Measurements from ENCODE around the gene PPL.

PPL gene

DNA sequence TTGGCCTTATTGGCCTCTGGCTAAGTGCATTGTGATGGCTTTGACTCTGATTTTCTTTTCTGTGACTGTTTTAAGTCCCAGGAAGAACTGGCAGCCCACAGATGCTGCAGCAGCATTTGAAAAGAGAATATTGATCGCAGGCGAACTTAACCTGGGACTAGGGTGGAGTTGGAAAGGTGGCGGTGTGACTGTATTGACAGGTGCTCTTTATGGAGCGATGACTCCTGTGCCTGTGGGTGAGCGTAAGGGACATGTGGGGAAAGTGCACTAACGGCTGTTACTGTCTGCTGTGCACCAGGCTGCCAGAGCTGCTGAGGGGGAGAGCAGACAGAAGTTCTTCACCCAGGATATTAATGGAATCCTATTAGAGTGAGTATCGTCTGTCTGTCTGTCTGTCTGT is 68.4 kb downstream of the PPL start:
- DNase-seq (ENCODE audit: low read depth, low spot score): no peak
- no peak for TF ChIP-seq YY1 (IDR thresholded peaks at IDR 0.05; ENCODE audit: insufficient read depth, insufficient read length)
- TF ChIP-seq ZNF274 (IDR thresholded peaks at IDR 0.05; ENCODE audit: low read depth, low read length): no peak
- no peak for TF ChIP-seq SUZ12 (IDR thresholded peaks at IDR 0.05; ENCODE audit: extremely low read depth, insufficient read depth, insufficient read length)

DNA sequence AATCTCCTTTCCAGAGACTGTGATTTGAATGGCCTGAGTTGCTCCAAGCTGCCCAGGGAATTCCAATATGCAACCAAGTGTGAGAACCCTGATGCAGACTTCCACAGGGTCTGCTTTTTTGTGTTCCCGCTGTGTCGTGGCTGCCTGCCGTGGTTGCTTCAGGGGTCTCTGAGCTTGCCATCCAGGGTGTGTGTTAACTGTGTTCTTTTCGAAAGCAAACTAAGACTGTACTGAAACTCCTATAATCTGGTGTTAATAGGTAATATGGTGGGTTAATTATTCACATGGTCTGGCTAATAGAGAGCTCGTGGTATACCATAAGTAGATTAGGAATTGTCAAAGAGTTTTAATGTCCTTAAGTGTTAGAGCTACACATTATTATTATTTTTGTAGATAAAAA is 68.9 kb downstream of the PPL start:
- Histone ChIP-seq H3K36me3 (ENCODE audit: insufficient read depth, insufficient read length, low read length) (peaks cover 81% of the 10 kb centered on the region), H3K27me3 (ENCODE audit: insufficient read depth, insufficient read length) (no peaks in the 10 kb centered on the region), H3K9me3 (ENCODE audit: insufficient read depth, low read length) (no peaks in the 10 kb centered on the region), H3K4me1 (ENCODE audit: insufficient read depth, insufficient read length) (no peaks in the 10 kb centered on the region), H3K9ac (ENCODE audit: insufficient read length, low read depth) (no peak overlapping the region), H3K4me3 (ENCODE audit: insufficient read length, low read depth) (no peak overlapping the region)
- TF ChIP-seq ZNF274 (IDR thresholded peaks at IDR 0.05; ENCODE audit: low read depth, low read length): no peak
- TF ChIP-seq SUZ12 (IDR thresholded peaks at IDR 0.05; ENCODE audit: extremely low read depth, insufficient read depth, insufficient read length): no peak
- no peak for TF ChIP-seq YY1 (IDR thresholded peaks at IDR 0.05; ENCODE audit: insufficient read depth, insufficient read length)
- no peak for DNase-seq (ENCODE audit: low read depth, low spot score)

More for the DNA sequence above, 68.4 kb downstream of the PPL start:
- Histone ChIP-seq H3K36me3 (ENCODE audit: insufficient read depth, insufficient read length, low read length) (peaks cover 81% of the 10 kb centered on the region), H3K9ac (ENCODE audit: insufficient read length, low read depth) (no peak overlapping the region), H3K27me3 (ENCODE audit: insufficient read depth, insufficient read length) (no peaks in the 10 kb centered on the region), H3K4me1 (ENCODE audit: insufficient read depth, insufficient read length) (no peaks in the 10 kb centered on the region), H3K9me3 (ENCODE audit: insufficient read depth, low read length) (no peaks in the 10 kb centered on the region), H3K4me3 (ENCODE audit: insufficient read length, low read depth) (no peak overlapping the region)

DNA sequence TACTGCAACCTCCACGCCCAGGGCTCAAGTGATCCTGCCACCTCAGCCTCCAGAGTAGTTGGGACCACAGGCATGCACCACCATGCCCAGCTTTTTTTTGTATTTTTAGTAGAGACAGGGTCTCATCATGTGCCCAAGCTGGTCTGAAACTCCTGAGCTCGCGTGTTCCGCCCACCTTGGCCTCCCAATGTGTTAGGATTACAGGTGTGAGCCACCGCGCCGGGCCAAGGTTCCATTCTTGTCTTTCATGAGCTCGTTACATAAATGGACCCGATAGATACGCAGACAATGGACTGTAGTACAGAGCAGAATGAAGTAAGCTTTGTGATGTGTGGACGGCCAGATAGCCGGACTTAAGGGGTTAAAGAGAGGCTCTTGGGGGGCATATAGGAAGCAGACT is 70.4 kb downstream of the PPL start:
- no peaks in the 10 kb centered on the region for H3K4me1 ChIP-seq (ENCODE audit: insufficient read depth, insufficient read length)
- H3K9me3 ChIP-seq (ENCODE audit: insufficient read depth, low read length): no peaks in the 10 kb centered on the region
- no peak overlapping the region for H3K4me3 ChIP-seq (ENCODE audit: insufficient read length, low read depth)
- no peak overlapping the region for H3K9ac ChIP-seq (ENCODE audit: insufficient read length, low read depth)
- H3K36me3 ChIP-seq (ENCODE audit: insufficient read depth, insufficient read length, low read length): peaks cover 84% of the 10 kb centered on the region
- no peaks in the 10 kb centered on the region for H3K27me3 ChIP-seq (ENCODE audit: insufficient read depth, insufficient read length)
- DNase-seq (ENCODE audit: low read depth, low spot score): no peak
- TF ChIP-seq SUZ12 (IDR thresholded peaks at IDR 0.05; ENCODE audit: extremely low read depth, insufficient read depth, insufficient read length) (no peak), ZNF274 (IDR thresholded peaks at IDR 0.05; ENCODE audit: low read depth, low read length) (no peak), YY1 (IDR thresholded peaks at IDR 0.05; ENCODE audit: insufficient read depth, insufficient read length) (no peak)

DNA sequence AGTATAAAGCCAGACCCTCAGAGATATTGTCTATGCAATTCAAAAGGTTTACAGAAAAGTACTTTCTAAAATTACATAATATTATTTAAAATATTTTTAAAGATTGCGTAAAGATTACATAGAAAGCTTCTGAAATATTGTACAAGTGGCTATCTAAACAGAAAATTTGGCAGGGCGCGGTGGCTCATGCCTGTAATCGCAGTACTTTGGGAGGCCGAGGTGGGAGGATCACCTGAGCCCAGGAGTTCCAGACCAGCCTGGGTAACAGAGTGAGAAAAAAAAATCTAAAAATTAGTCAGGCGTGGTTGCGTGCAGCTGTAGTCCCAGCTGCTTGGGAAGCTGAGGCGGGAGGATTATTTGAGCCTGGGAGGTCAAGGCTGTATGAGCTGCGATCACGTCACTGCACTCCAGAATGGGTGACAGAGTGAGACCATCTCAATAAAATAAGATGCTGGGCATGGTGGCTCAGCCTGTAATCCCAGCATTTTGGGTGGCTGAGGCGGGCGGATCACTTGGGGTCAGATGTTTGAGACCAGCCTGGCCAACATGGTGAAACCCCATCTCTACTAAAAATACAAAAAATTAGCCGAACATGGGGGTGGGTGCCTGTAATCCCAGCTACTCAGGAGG is 71.6 kb downstream of the PPL start:
- DNase-seq (ENCODE audit: low read depth, low spot score): no peak
- H3K36me3 ChIP-seq (ENCODE audit: insufficient read depth, insufficient read length, low read length): peaks cover 85% of the 10 kb centered on the region
- TF ChIP-seq YY1 (IDR thresholded peaks at IDR 0.05; ENCODE audit: insufficient read depth, insufficient read length) (no peak), SUZ12 (IDR thresholded peaks at IDR 0.05; ENCODE audit: extremely low read depth, insufficient read depth, insufficient read length) (no peak), ZNF274 (IDR thresholded peaks at IDR 0.05; ENCODE audit: low read depth, low read length) (no peak)
- no peaks in the 10 kb centered on the region for H3K27me3 ChIP-seq (ENCODE audit: insufficient read depth, insufficient read length)
- H3K4me1 ChIP-seq (ENCODE audit: insufficient read depth, insufficient read length): no peaks in the 10 kb centered on the region
- H3K9ac ChIP-seq (ENCODE audit: insufficient read length, low read depth): no peak overlapping the region
- H3K9me3 ChIP-seq (ENCODE audit: insufficient read depth, low read length): no peaks in the 10 kb centered on the region
- H3K4me3 ChIP-seq (ENCODE audit: insufficient read length, low read depth): no peak overlapping the region

DNA sequence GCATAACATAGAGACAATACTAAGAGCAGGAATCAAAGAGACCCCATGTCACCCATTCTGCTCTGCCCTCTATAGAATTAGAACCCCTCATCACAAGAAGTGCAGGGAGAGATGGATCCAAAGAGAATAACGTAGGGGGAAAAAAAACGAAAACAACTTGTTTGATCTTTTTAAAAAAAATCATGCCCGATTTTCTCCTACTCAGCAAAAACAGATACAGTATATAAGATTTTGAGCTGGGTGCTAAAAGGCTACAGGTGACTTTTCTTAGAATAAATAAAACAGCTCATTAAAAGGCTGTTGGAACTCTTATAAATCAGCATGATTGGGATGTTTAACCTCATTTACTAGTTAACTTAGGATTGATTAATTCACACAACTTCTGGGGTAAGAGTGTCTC is 72.2 kb downstream of the PPL start:
- TF ChIP-seq SUZ12 (IDR thresholded peaks at IDR 0.05; ENCODE audit: extremely low read depth, insufficient read depth, insufficient read length): no peak
- TF ChIP-seq ZNF274 (IDR thresholded peaks at IDR 0.05; ENCODE audit: low read depth, low read length): no peak
- no peak for TF ChIP-seq YY1 (IDR thresholded peaks at IDR 0.05; ENCODE audit: insufficient read depth, insufficient read length)
- peaks cover 85% of the 10 kb centered on the region for H3K36me3 ChIP-seq (ENCODE audit: insufficient read depth, insufficient read length, low read length)

DNA sequence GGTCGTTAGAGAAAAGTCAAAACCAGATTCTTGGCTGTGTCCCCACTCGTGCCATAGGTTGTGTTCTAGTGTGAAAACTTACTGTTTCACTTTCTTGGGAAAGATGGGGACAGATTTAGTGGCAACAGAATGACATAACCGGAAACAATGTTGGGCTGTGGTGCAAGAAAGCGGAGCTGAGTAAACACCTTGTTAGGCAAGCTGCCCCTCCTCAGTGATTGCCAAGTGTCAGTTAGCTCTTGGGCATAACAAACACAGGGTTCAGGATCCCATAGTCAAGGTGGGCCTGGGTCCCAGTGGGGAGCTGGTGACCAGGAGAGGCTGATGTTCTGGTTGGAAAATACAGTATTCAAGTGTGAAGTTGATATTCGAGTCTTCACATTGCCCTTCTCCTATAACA is 74.3 kb downstream of the PPL start:
- no peaks in the 10 kb centered on the region for H3K27me3 ChIP-seq (ENCODE audit: insufficient read depth, insufficient read length)
- no peak for DNase-seq (ENCODE audit: low read depth, low spot score)
- TF ChIP-seq YY1 (IDR thresholded peaks at IDR 0.05; ENCODE audit: insufficient read depth, insufficient read length): no peak
- TF ChIP-seq ZNF274 (IDR thresholded peaks at IDR 0.05; ENCODE audit: low read depth, low read length): no peak
- TF ChIP-seq SUZ12 (IDR thresholded peaks at IDR 0.05; ENCODE audit: extremely low read depth, insufficient read depth, insufficient read length): no peak
- no peak overlapping the region for H3K9ac ChIP-seq (ENCODE audit: insufficient read length, low read depth)
- no peak overlapping the region for H3K4me3 ChIP-seq (ENCODE audit: insufficient read length, low read depth)
- no peaks in the 10 kb centered on the region for H3K9me3 ChIP-seq (ENCODE audit: insufficient read depth, low read length)
- H3K36me3 ChIP-seq (ENCODE audit: insufficient read depth, insufficient read length, low read length): peaks cover 86% of the 10 kb centered on the region
- H3K4me1 ChIP-seq (ENCODE audit: insufficient read depth, insufficient read length): peaks cover 3% of the 10 kb centered on the region

More for the DNA sequence above, 72.2 kb downstream of the PPL start:
- no peak overlapping the region for H3K4me3 ChIP-seq (ENCODE audit: insufficient read length, low read depth)
- no peaks in the 10 kb centered on the region for H3K4me1 ChIP-seq (ENCODE audit: insufficient read depth, insufficient read length)
- no peaks in the 10 kb centered on the region for H3K27me3 ChIP-seq (ENCODE audit: insufficient read depth, insufficient read length)
- H3K9me3 ChIP-seq (ENCODE audit: insufficient read depth, low read length): no peaks in the 10 kb centered on the region
- H3K9ac ChIP-seq (ENCODE audit: insufficient read length, low read depth): no peak overlapping the region
- DNase-seq (ENCODE audit: low read depth, low spot score): no peak

DNA sequence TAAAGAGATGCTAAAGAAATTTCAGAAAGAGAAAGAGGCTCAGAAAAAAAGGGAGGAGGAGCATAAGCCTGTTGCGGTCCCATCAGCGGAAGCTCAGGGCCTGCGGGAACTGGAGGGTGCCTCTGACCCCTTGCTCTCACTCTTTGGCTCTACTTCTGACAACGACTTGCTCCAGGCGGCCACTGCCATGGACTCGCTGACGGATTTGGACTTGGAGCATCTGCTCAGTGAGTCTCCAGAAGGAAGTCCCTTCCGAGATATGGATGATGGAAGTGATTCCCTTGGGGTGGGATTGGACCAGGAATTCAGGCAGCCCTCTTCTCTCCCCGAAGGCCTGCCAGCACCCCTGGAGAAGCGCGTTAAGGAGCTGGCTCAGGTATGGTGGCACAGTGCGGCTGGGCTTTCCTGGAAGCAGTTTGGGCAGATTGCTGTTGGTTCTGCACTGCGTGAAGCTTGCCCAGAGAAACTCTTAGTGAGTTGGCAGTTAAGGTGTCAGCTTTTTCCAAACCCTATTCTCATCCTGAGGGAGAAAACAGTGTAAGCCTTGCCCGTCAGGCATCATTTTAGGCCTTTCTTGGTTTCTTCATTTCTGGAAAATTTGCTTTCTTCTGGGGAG is 76.1 kb downstream of the PPL start:
- Histone ChIP-seq H3K9ac (ENCODE audit: insufficient read length, low read depth) (no peak overlapping the region), H3K27me3 (ENCODE audit: insufficient read depth, insufficient read length) (no peaks in the 10 kb centered on the region), H3K9me3 (ENCODE audit: insufficient read depth, low read length) (no peaks in the 10 kb centered on the region), H3K4me1 (ENCODE audit: insufficient read depth, insufficient read length) (peaks cover 3% of the 10 kb centered on the region), H3K4me3 (ENCODE audit: insufficient read length, low read depth) (no peak overlapping the region), H3K36me3 (ENCODE audit: insufficient read depth, insufficient read length, low read length) (peaks cover 89% of the 10 kb centered on the region)
- TF ChIP-seq ZNF274 (IDR thresholded peaks at IDR 0.05; ENCODE audit: low read depth, low read length): no peak
- DNase-seq (ENCODE audit: low read depth, low spot score): no peak
